ENCODE measurements around the gene CPS1.

The CPS1 gene

GRCh38 chr2:210548031-210548430 lies 8.4 kb upstream of the CPS1 start:
- DNase-seq = no peak

- DNase-seq = no peak
Measured at GRCh38 chr2:210548878-210549384, 7.5 kb upstream of the CPS1 start.

DNA sequence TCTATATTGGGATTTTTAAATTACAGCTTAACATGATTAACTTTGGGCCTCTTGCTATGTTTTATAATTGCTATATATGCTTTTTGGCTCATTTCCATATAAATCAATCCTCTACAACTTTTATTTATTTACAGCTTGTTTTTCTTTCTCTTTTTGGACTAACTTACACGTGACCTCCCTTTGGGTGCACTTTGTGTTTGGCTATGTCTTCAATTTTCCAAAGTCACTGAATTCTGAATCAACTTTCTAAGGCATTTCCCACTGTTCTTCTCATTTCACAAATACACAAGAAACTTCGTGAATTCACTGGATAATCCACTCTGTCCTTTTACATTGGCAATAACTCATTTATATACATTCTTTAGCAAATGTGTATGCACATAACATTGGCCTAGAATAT lies 5.4 kb upstream of the CPS1 start:
- no peak for DNase-seq

GRCh38 chr2:210553373-210553772 lies 3.0 kb upstream of the CPS1 start:
- DNase-seq = no peak

DNA sequence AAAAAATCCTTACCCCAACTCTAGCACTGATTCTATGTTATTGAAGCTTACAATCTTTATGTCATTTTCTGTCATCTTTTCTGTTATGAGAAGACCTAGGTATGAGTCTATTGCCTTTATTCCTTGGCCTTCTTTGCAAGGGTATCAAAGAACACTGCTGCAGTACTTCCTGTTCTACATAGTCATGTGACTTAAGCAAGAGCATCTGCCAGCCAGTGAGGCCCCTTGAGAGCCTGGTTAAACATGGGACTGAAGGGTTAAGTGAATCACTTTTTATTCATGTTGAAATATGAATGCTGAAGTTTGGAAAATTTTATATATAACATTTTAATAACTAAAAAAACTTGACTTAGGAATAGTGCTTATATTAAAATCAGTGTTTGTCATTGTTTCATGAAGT lies 844 bp upstream of the CPS1 start:
- DNase-seq = no peak

DNA sequence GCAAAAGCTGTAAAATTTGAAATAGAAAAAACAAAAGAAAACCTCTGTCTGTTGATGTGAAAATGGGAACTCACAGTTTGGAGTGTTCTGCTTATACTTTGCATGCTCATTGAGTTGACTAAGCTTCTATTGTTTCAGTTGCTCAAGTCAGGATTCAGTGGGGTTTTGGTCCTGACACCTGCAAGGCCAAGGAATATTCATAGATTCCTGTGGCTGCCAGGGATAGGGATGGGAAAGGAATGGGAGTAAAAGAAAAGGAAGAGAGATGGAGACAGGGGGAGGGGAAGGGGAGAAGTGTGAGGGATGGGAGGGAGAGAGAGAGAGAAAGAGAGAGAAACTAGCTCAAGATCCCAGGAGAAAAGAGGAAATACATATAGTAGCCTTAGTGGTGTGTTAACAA lies 1.3 kb downstream of the CPS1 start:
- no peak for DNase-seq

GRCh38 chr2:210558708-210559107 lies 2.3 kb downstream of the CPS1 start:
- no peak for DNase-seq

GRCh38 chr2:210559182-210559581 lies 2.8 kb downstream of the CPS1 start:
- no peak for DNase-seq

- no peak for DNase-seq
Measured at GRCh38 chr2:210561475-210561874, 5.1 kb downstream of the CPS1 start.

- DNase-seq = no peak
Measured at GRCh38 chr2:210562091-210562490, 5.7 kb downstream of the CPS1 start.

DNA sequence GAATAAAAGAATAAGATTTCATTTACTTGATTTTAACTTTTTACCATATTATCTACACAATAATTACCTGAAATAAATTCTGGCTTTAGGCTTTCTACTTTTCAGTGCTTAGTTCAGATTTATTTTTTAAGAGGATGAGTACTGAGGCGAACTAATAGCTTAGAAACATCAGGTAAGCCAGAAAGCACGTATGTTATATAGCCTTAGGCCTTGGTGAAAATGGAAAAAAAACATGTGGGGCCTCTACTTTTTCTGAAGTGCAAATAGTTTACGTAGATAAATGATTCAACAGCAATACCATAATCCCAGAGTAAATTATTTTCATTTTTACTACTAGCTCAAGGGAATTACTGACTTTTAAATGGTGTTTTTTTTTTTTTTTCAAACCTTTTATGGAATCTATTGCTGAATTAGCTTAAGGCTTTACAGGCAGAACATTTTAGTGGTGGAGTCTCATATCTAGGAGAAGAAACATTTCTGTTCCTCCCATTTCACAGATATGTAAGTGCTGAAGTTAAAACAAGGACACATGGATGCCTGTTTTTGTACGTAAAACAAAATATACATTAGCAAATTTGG lies 6.2 kb downstream of the CPS1 start:
- no peak for DNase-seq

DNA sequence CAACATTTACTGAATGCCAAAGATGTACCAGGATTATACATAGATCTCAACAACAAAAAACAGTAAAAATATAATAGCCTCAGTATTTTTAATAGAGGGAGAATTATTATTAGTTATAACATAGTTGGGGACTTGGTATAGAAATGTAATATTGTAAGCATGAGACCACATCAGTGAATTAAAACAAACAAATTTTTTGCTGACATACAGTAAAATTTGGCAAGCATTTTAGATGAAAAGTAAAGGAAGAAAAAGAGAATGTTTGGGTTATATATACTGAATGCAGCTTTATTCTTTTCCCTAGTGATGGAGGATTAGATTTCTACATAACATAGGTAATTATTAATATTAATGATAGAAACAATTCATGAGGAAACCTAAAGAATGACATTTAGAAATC lies 10.9 kb downstream of the CPS1 start:
- no peak for DNase-seq

DNA sequence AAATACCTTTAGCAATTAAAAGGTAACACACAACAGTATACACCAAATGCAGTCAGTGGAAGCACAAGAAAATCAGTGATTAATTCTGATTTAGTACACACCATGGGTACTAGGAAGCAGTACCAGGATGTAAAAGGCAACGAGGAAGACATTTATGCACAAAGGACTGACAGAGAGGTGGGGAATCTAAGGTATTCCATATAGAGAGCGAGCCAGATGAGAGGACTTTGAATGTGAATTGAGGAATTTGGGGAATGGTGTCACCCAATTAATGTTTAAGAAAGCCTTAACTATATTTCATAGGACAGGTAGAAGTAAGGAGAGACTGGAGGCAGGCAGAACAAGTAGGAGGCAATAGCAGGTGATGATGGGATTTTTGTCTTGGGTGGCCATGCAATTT lies 11.7 kb downstream of the CPS1 start:
- no peak for DNase-seq

DNA sequence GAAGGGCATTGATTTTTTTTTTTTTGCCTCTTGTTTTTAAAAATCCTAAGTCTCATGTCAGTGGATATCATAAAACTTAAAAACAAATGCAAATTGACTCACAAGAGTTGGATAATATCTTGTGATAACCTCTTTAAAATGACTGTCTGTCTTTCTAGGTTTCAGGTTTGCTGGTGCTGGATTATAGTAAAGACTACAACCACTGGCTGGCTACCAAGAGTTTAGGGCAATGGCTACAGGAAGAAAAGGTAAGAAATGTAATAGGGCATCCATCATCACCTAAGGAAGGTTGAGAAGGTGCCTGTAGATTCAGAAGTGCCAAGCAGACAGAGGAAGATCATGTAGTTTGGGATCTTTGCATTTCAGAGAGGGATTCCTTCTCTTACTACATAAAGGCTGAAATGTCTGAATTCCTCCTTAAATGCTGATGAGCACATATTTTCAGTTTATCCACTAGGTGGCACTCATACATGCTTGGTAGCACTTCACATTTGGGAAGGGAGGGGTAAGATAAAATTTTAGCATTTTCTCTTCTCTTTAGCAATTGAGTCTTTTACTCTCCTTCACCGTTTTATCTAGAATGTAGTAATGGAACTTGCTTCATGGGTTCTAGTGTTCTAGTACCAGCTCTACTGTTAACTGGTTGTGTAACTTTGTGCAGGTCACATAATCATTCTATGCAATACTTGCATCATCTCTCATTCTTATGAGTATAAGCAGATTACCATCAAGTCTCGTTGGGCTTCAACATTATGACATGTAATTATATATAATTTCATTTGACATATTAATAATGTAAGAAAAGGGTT lies 21.1 kb downstream of the CPS1 start:
- no peak for DNase-seq

GRCh38 chr2:210584834-210585233 lies 28.4 kb downstream of the CPS1 start:
- DNase-seq = no peak

DNA sequence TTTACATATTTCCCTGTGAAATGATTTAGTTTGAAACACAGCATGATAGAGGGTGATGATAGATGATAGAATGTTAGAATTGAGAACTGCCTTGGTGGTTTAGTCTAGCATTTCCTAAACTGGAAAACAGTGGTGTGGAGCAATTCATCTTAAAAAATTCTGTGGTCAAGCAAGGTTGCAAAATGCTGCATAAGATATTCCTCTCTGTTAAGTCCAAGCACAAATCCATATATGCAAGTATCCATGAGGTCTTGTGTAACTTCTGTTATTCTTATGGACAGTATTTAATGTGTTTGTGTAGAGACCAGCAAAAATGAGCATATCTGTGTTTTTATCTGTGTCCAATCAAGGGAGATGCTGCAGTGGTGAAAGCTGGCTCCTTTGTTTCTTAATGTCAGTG lies 30.0 kb downstream of the CPS1 start:
- DNase-seq = no peak

DNA sequence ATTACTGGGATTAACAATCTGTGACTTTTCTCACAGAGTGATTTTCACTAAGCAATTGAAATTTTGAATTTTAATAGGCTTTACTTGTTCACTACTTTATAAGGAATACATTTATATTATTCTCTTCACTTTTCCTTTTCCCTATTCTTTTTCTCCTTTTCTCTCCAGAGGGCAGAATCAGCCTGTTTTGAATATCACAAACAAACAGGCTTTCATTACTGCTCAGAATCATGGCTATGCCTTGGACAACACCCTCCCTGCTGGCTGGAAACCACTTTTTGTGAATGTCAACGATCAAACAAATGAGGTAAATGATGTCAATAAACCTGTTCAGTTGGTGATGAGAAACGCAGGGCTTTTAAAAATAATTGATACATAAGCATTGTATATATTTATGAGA lies 35.3 kb downstream of the CPS1 start:
- DNase-seq = no peak

- DNase-seq = no peak
Measured at GRCh38 chr2:210592726-210593125, 36.3 kb downstream of the CPS1 start.

DNA sequence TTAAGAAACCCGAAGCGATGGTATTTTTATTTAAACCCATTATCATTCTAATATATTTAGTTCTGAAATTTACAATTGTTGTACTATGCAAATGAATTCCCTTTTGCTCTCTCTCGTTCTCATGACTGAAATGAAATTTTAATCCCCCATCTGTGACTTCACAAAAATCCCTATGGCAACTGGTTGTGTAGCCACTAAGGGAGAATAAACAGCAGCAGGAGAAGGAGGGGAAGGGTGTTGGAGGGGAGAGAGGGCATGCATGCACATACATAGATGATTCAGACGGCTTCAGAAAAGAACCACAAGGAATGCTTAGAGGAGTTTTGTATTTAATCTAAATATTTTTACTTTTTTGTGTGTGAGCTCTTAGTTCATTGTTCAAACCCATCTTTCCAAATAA lies 36.8 kb downstream of the CPS1 start:
- DNase-seq = no peak

GRCh38 chr2:210598219-210598618 lies 41.8 kb downstream of the CPS1 start:
- no peak for DNase-seq

DNA sequence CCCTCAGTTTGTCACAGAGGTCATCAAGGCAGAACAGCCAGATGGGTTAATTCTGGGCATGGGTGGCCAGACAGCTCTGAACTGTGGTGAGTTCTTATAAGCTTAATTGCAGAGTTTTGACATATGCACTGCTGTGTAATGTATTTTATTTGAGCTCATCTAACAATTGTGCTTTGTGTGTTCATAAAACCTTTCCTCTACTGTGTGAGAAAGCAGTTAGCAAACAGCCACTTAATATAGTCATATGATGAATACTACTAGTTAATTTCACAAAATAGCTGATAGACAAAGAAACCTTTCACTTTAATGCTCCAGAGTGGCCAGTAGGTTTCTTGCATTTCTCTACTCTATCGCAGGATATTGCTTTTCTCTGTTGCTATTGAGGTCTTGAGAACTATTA lies 43.1 kb downstream of the CPS1 start:
- no peak for DNase-seq

- no peak for DNase-seq
Measured at GRCh38 chr2:210604666-210605065, 48.3 kb downstream of the CPS1 start.

DNA sequence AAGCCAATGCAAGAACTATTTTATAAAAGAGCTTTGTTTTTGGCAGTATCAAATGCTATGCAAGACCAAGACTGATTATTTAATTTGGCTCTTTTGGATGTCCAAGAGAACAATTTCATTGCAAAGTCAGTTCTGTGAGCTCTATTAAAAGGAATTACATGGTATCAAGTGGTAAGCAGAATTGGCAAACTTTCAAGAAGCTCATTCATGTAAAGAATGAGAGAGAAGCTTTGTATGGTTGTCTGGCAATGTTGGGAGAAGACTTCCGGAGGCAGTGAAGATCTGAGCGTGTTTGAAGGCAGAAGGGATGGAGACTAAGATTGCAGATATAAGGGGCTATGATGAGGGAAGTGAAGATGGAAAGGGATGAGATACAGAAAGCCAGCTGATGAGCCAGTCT lies 49.6 kb downstream of the CPS1 start:
- no peak for DNase-seq

DNA sequence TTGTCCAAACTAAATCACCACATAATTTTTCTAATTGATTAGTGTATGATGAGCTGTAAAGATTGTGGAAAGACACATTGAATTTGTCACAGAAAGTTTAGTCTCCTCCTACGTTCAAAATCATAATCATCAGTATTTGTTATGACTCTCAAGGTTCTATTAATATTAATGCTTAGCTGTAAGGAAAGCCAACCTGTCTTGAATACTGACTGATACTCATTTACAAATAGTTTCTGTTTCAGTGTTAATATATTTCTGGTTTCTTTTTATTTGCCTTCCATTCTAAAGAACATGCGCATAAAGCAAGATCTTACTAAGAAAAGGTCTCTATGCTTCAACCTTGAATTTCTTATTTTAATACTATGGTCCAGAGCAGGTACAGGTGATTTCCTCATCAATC lies 55.1 kb downstream of the CPS1 start:
- no peak for DNase-seq

- no peak for DNase-seq
Measured at GRCh38 chr2:210616074-210616473, 59.7 kb downstream of the CPS1 start.
